Spleen (tissue), 7 donors: ENCODE measurements around the gene S100A3.

Experiments
- CTCF ChIP-seq, 11 experiments: fragments of 200-600 bp in 7 of 11; fragments of 450-650 bp in 4 of 11; sonication (generic) in 4 of 11; IDR thresholded peaks in 8 of 11; conservative IDR thresholded peaks in 3 of 11; 1 replicate in 7 of 11; 2 replicates in 4 of 11; pipeline versions ENCODE4 v1.4.0 to v1.8.0; 2016 to 2021; ENCODE audit warnings: antibody characterized with exemption in 11 of 11, inconsistent platforms in 4 of 11, mild to moderate bottlenecking in 1 of 11
- POLR2A ChIP-seq, 3 donors: fragments of 450-650 bp; IDR thresholded peaks; one replicate each; pipeline ENCODE4 v1.5.1; 2017; ENCODE audit warnings: antibody characterized with exemption in 3 of 3, mild to moderate bottlenecking in 1 of 3
- donor health status: DM: no; HTN: no; CAD: no; lungs with moderate emphysema.
- donor health status: DM: no; HTN: no; CAD: no.
- donor health status: DM: no; HTN: no; CAD: no.

GRCh38 chr1:153552335-153552734 lies 3.3 kb upstream of the S100A3 start:
- no peak for TF ChIP-seq CTCF (IDR thresholded peaks at IDR 0.05 in 8 of 11, conservative IDR thresholded peaks at IDR 0.05 in 3 of 11)
- no peak for TF ChIP-seq POLR2A (IDR thresholded peaks at IDR 0.05)
